Measurements from ENCODE around the gene KIF2A. TPM values are rescaled to one million over a fixed set of nuclear protein-coding genes. Genes with fewer than 3 reads are reported as not detected.

The KIF2A gene
- total RNA-seq, 2 experiments from 2014 or later = 237 to 249 TPM

GRCh38 chr5:62315376-62316175 is 9.6 kb downstream of the KIF2A start:
- ChIA-PET CTCF (no interaction called here), POLR2A (no interaction called here)

- POLR2A ChIA-PET = no interaction called here
- CTCF ChIA-PET = interaction anchor here (0.6 kb wide), 1 partner anchor 78 kb away, joined by 3 read pairs; no protein-coding TSS in a partner anchor
Observed at GRCh38 chr5:62316176-62316502, 10.1 kb downstream of the KIF2A start.

- POLR2A ChIA-PET = interaction anchor here (0.6 to 1.2 kb wide), 2 partner anchors 12 to 38 kb away, joined by 3 to 4 read pairs; no protein-coding TSS in a partner anchor
- CTCF ChIA-PET = interaction anchor here (1.2 to 1.8 kb wide), 3 partner anchors 9 to 50 kb away, joined by 3 to 5 read pairs (median 4); no protein-coding TSS in a partner anchor
Observed at GRCh38 chr5:62317810-62318209, 11.8 kb downstream of the KIF2A start.

GRCh38 chr5:62322484-62322883 is 16.5 kb downstream of the KIF2A start:
- CTCF ChIA-PET = interaction anchor here (0.9 to 1.2 kb wide), 2 partner anchors 17 to 29 kb away, joined by 3 read pairs; partner anchors contain the start of gene KIF2A
- POLR2A ChIA-PET = no interaction called here

GRCh38 chr5:62326302-62326701 is 20.3 kb downstream of the KIF2A start:
- POLR2A ChIA-PET = no interaction called here

GRCh38 chr5:62326702-62327101 is 20.7 kb downstream of the KIF2A start:
- ChIA-PET POLR2A (no interaction called here), CTCF (no interaction called here)

More at GRCh38 chr5:62326302-62326701, 20.3 kb downstream of the KIF2A start:
- CTCF ChIA-PET = interaction anchor here (1.2 kb wide), 1 partner anchor 102 kb away, joined by 3 read pairs; no protein-coding TSS in a partner anchor

GRCh38 chr5:62327138-62328053 is 21.4 kb downstream of the KIF2A start:
- POLR2A ChIA-PET = interaction anchor here (0.5 kb wide), 1 partner anchor 13 kb away, joined by 4 read pairs; no protein-coding TSS in a partner anchor
- CTCF ChIA-PET = no interaction called here

GRCh38 chr5:62328772-62329491 is 22.9 kb downstream of the KIF2A start:
- ChIA-PET CTCF (interaction anchor here (1.4 kb wide), 1 partner anchor 12 kb away, joined by 5 read pairs; no protein-coding TSS in a partner anchor), POLR2A (interaction anchor here (0.8 to 1.5 kb wide), 2 partner anchors 23 to 43 kb away, joined by 4 read pairs; partner anchors contain the start of gene KIF2A)

GRCh38 chr5:62330302-62330701 is 24.3 kb downstream of the KIF2A start:
- ChIA-PET CTCF (no interaction called here), POLR2A (no interaction called here)

- CTCF ChIA-PET = interaction anchor here (0.6 to 1.1 kb wide), 2 partner anchors 15 to 21 kb away, joined by 3 to 4 read pairs; no protein-coding TSS in a partner anchor
- POLR2A ChIA-PET = interaction anchor here (0.8 kb wide), 1 partner anchor 71 kb away, joined by 3 read pairs; the partner anchor contains the start of gene DIMT1
Observed at GRCh38 chr5:62331921-62332320, 25.9 kb downstream of the KIF2A start.

- POLR2A ChIA-PET = no interaction called here
Observed at GRCh38 chr5:62333250-62333794, 27.3 kb downstream of the KIF2A start.

GRCh38 chr5:62334082-62334481 is 28.1 kb downstream of the KIF2A start:
- ChIA-PET CTCF (no interaction called here), POLR2A (no interaction called here)

More at GRCh38 chr5:62333250-62333794, 27.3 kb downstream of the KIF2A start:
- CTCF ChIA-PET = interaction anchor here (0.6 kb wide), 1 partner anchor 49 kb away, joined by 4 read pairs; no protein-coding TSS in a partner anchor

- ChIA-PET POLR2A (interaction anchor here (0.6 kb wide), 1 partner anchor 13 kb away, joined by 4 read pairs; no protein-coding TSS in a partner anchor), CTCF (interaction anchor here (1.5 kb wide), 1 partner anchor 11 kb away, joined by 5 read pairs; no protein-coding TSS in a partner anchor)
Observed at GRCh38 chr5:62340392-62340791, 34.4 kb downstream of the KIF2A start.

- POLR2A ChIA-PET = no interaction called here
- CTCF ChIA-PET = interaction anchor here (1.5 kb wide), 1 partner anchor 12 kb away, joined by 5 read pairs; no protein-coding TSS in a partner anchor
Observed at GRCh38 chr5:62340979-62341378, 35.0 kb downstream of the KIF2A start.

- ChIA-PET POLR2A (interaction anchor here (0.6 to 1.2 kb wide), 2 partner anchors 11 to 17 kb away, joined by 3 read pairs; no protein-coding TSS in a partner anchor), CTCF (interaction anchor here (1.0 kb wide), 1 partner anchor 41 kb away, joined by 4 read pairs; no protein-coding TSS in a partner anchor)
Observed at GRCh38 chr5:62341783-62342475, 35.9 kb downstream of the KIF2A start.

- CTCF ChIA-PET = no interaction called here
- POLR2A ChIA-PET = interaction anchor here (1.2 kb wide), 1 partner anchor 18 kb away, joined by 3 read pairs; no protein-coding TSS in a partner anchor
Observed at GRCh38 chr5:62342476-62342837, 36.5 kb downstream of the KIF2A start.

GRCh38 chr5:62343428-62343827 is 37.4 kb downstream of the KIF2A start:
- CTCF ChIA-PET = interaction anchor here (0.8 kb wide), 1 partner anchor 119 kb away, joined by 3 read pairs; no protein-coding TSS in a partner anchor
- POLR2A ChIA-PET = interaction anchor here (0.6 to 0.7 kb wide), 2 partner anchors 19 to 53 kb away, joined by 3 to 4 read pairs; no protein-coding TSS in a partner anchor

GRCh38 chr5:62346748-62347147 is 40.7 kb downstream of the KIF2A start:
- ChIA-PET CTCF (no interaction called here), POLR2A (no interaction called here)
